ENCODE measurements around the gene LRP2.

DNA sequence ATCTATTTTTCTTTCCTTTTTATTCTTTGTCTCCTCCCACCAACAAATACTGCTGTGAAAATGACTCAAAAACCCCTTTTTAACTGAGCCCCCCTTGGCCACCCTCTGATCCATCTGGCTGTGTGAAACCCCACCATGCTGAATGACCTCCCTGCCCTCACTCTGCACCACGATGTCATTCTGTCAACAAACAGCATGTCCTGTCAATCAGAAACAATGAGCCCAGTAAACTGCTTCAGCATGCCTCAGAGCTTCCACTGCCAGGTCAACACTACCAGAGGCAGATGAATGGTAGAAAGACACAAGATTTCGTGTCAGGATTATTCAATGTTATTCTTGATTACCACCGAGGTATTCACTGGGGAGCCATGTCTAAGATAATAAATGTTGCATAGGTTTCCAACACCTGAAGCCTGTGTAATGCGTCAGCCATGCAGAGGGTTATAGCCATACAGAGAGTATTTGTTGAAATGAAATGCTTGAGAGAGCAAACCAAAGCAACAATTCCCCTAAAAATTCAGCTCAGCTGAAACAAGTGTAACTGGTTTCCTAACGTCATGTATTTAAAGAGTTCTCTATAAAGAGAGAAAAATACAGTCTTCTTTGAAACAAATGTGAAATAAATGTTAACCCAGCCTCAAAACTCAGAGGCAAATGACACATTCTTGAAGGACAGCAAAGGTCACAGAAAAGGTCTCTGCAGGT lies 76.7 kb downstream of the LRP2 start:
- TF ChIP-seq POLR2AphosphoS5 (IDR thresholded peaks at IDR 0.05) (no peak), POLR2A (IDR thresholded peaks at IDR 0.05) (no peak), CTCF (IDR thresholded peaks at IDR 0.05) (no peak)

Data from upper lobe of left lung (tissue), 4 donors.